Measurements from ENCODE around the gene P2RY11.

P2RY11 gene

DNA sequence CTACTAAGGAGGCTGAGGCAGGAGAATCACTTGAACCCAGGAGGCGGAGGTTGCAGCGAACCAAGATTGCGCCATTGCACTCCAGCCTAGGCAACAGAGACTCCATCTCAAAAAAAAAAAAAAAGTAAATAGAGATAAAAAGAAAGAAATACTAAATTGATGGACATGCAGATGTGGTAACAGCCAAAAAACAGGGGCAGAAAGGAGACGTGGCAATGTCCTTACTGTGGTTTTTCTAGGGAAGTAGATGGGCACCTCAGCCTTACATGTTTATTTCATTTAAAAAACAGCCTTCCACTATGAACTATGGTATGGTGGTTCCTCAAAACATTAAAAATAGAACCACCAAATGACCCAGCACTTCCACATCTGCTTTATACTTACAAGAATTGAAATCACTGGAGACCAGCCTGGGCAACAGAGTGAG is 14.7 kb downstream of the P2RY11 start:
- H3K27me3 ChIP-seq (replicated peaks), result no peaks in the 10 kb centered on the region
- TF ChIP-seq, protein P1, sequence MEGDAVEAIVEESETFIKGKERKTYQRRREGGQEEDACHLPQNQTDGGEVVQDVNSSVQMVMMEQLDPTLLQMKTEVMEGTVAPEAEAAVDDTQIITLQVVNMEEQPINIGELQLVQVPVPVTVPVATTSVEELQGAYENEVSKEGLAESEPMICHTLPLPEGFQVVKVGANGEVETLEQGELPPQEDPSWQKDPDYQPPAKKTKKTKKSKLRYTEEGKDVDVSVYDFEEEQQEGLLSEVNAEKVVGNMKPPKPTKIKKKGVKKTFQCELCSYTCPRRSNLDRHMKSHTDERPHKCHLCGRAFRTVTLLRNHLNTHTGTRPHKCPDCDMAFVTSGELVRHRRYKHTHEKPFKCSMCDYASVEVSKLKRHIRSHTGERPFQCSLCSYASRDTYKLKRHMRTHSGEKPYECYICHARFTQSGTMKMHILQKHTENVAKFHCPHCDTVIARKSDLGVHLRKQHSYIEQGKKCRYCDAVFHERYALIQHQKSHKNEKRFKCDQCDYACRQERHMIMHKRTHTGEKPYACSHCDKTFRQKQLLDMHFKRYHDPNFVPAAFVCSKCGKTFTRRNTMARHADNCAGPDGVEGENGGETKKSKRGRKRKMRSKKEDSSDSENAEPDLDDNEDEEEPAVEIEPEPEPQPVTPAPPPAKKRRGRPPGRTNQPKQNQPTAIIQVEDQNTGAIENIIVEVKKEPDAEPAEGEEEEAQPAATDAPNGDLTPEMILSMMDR (IDR thresholded peaks at IDR 0.05; ENCODE audit: low read depth, low read length, missing control alignments), result no peak
- peaks cover 7% of the 10 kb centered on the region for H3K36me3 ChIP-seq (replicated peaks)
- in situ Hi-C loops (cut with HindIII; ENCODE audit: low pct_ligation_motif_present, low sequenced_read_pairs), result no loop called here
- DNase-seq, result no peak
- no peak overlapping the region for H3K27ac ChIP-seq
- no peak overlapping the region for H3K4me3 ChIP-seq (ENCODE audit: low read depth, low read length)

DNA sequence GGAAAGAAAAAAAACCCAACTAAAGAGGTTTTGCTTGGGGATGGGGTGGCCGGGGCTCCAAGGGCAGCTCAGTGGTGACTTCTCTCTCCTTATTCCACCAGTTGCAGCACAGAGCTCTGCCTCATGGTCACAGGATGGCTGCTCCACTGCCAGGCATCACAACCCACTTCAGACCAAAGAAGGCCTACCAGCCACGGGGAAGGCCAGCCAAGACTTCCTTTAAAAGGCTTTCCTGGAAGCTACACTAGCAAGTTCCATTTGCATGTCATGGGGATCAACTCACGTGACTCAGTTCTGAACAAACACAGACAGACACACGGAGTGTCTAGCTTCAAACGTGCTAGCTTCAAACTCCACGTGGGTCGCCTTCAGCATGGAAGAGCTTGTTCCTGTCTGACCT is 21.4 kb downstream of the P2RY11 start:
- no peak overlapping the region for H3K27ac ChIP-seq
- peaks cover 44% of the 10 kb centered on the region for H3K36me3 ChIP-seq (replicated peaks)
- no peak for DNase-seq
- in situ Hi-C loops (cut with HindIII; ENCODE audit: low pct_ligation_motif_present, low sequenced_read_pairs), result no loop called here
- no peaks in the 10 kb centered on the region for H3K27me3 ChIP-seq (replicated peaks)
- TF ChIP-seq, protein P1 (IDR thresholded peaks at IDR 0.05; ENCODE audit: low read depth, low read length, missing control alignments), result no peak
- H3K4me3 ChIP-seq (ENCODE audit: low read depth, low read length), result no peak overlapping the region

DNA sequence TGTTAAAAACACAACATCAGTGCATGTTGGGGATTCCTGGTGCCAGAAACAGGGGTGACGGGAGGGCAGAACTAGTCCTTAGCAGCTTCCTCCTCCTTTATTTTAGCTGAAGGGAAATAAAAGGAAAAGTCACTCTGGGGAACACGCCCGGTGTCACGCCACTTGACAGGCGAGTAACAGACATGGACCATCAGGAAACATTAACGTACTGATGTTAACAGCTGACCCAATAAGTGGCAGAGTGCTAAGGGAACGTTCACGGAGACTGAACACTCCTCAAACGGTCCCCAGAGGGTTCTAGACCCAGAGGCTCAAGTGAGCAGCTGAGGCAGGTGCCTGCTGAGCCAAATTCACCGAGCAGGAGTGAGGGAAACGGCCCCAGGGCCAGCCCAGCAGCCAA is 22.1 kb downstream of the P2RY11 start:
- Histone ChIP-seq H3K27ac (no peak overlapping the region), H3K27me3 (replicated peaks) (no peaks in the 10 kb centered on the region), H3K36me3 (replicated peaks) (peaks cover 51% of the 10 kb centered on the region), H3K4me3 (ENCODE audit: low read depth, low read length) (no peak overlapping the region)
- in situ Hi-C loops (cut with HindIII; ENCODE audit: low pct_ligation_motif_present, low sequenced_read_pairs), result no loop called here
- no peak for DNase-seq
- TF ChIP-seq, protein P1 (IDR thresholded peaks at IDR 0.05; ENCODE audit: low read depth, low read length, missing control alignments), result no peak

DNA sequence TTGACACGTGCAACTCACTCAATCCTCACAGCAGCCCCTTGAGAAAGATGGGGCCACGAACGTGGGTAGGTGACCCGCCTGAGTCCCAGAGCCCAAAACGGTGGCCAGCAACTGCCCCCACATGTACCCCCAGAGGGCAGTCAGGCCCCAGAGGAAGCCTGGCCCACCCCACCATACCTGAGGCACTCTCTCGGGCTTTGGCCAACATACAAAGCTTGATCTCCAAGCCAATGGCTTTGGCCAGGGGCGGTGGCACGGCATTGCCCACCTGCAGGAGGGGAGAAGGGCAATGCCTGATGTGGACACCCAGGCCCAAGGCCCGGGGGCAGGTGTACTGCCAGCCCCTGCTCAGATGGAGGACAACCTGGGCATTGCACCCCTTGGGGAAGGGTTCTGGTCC is 22.5 kb downstream of the P2RY11 start:
- Histone ChIP-seq H3K4me3 (ENCODE audit: low read depth, low read length) (no peak overlapping the region), H3K27ac (no peak overlapping the region), H3K27me3 (replicated peaks) (no peaks in the 10 kb centered on the region), H3K36me3 (replicated peaks) (peaks cover 55% of the 10 kb centered on the region)
- DNase-seq, result no peak
- TF ChIP-seq, protein P1 (IDR thresholded peaks at IDR 0.05; ENCODE audit: low read depth, low read length, missing control alignments), result no peak
- in situ Hi-C loops (cut with HindIII; ENCODE audit: low pct_ligation_motif_present, low sequenced_read_pairs), result no loop called here

DNA sequence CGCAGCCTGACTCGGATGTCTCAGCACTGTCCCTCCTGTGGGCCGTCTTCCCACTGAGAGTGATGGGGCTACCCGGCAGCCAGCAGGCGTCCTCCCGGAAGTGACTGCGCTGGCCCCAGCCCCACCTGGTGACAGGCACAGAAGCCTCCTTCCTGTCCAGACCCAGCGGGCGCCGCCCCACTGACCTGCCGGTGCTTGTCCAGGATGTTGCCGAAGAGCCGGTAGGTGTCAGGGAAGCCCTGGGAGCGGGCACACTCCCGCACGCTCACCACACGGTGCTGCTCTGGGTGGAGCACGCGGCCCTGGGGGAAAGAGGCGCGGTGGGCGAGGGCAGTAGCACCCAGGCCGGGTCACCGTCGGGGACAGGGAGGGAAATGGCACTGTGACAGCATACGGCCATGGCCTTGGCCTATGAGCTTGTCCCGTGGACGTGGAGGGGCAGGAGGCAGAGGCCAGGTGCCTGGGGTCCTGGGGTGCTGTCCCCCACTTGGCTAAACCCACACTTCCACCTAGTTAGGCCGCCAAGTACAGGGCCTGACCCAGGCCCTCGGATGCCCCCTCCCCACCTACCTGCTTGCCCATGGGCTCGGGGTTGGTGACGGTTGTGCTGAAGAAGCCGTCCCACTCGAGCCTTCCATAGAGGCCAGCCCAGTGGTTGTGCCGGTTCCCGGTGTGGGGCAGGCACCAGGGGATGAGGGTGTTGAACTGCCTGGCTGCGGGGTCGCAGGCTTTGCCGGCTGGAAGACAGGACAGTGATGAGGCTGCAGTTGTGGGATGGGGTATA is 24.2 kb downstream of the P2RY11 start:
- in situ Hi-C loops (cut with HindIII; ENCODE audit: low pct_ligation_motif_present, low sequenced_read_pairs), result no loop called here
- no peak overlapping the region for H3K27ac ChIP-seq
- H3K4me3 ChIP-seq (ENCODE audit: low read depth, low read length), result no peak overlapping the region

More for the DNA sequence above, 24.2 kb downstream of the P2RY11 start:
- no peak for DNase-seq
- H3K36me3 ChIP-seq (replicated peaks), result peaks cover 64% of the 10 kb centered on the region
- no peaks in the 10 kb centered on the region for H3K27me3 ChIP-seq (replicated peaks)
- TF ChIP-seq, protein P1 (IDR thresholded peaks at IDR 0.05; ENCODE audit: low read depth, low read length, missing control alignments), result no peak

Data from brain microvascular endothelial cell (primary cell).